Measurements from ENCODE around the gene TRIM2.

DNA sequence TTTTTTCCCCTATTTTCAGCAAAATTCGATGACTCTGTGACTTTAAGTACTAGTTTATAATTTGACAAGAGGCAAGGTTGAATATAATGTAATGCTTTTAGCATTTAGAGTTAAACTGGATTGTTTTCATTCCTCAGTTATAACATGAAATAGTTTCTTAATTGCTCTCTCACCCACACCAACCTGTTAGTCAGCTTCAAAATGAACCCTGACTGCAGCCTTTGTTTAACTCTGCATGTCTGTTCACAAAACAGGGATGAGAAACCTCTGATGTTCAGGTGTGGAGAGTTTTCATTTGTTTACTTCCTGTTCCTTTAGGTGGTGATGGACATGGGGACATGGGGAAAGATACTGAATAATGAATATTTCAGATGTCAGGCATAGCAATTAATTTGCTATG, 90.4 kb downstream of the TRIM2 start:
- TF ChIP-seq CHD4 (IDR thresholded peaks at IDR 0.05) (no peak), SMAD1 (IDR thresholded peaks at IDR 0.05; ENCODE audit: low read depth, partially characterized antibody) (no peak)
